NCI-H510A treated with DMSO at 0.1 percent for 48 hours (cell line): Measurements from ENCODE around the gene PARP2.
A peak's percentile ranks its signal among the peaks of the same experiment; 100 is the strongest.
"Not testable (repeated sequence)": the region's sequence is repeated elsewhere in the genome, so short reads cannot be mapped to it uniquely, and the experiment has no call there.

ENCODE experiments used
- DNase-seq: peaks from one replicate; lab custom pipeline; 2025; lab: John Stamatoyannopoulos, UW

The PARP2 gene

GRCh38 chr14:20343092-20343861 is at the start of gene PARP2:
Gene PARP2 (plus strand): TSS chr14:20343635. CDS start chr14:20343642, 7 bp downstream.
- peak; percentile 99 for DNase-seq

DNA sequence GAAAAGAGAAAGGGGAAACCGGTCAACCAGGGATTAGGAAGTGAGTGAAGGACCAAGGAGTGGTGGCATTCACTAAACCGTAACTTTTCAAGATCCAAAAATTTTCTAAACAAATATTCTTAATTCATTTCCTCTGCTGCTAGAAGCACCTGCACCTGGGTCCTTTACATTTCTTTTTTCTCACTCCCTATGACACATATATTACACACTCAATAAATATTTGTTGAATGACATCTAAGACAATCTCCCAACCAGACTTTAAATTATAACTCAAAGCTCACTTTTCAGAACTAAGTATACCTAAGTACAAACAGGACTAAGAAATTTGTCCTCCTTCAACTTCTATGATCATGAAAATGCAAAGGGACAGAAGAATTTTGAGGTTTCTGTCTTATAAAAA is 48.8 kb upstream of the PARP2 start:
- no peak for DNase-seq

DNA sequence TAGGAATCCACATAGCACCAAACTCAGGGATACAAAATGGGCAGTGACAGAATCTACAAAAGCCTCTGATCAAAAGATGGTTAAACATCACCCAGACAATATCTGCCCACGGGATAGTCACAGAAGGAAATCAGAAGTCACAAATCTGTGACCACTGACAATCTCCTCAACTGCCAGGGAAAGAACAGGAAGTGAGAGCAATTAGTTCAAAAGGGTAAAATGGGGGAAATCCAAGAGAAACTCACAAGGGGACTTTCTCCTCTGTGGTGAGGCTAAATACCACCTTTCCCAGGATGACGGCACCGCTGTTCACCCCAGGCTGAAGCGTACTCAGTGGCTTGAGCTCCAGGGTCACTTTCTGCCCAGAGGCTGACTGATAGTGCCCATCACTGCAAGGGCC is 48.4 kb upstream of the PARP2 start:
- DNase-seq, result no peak

DNA sequence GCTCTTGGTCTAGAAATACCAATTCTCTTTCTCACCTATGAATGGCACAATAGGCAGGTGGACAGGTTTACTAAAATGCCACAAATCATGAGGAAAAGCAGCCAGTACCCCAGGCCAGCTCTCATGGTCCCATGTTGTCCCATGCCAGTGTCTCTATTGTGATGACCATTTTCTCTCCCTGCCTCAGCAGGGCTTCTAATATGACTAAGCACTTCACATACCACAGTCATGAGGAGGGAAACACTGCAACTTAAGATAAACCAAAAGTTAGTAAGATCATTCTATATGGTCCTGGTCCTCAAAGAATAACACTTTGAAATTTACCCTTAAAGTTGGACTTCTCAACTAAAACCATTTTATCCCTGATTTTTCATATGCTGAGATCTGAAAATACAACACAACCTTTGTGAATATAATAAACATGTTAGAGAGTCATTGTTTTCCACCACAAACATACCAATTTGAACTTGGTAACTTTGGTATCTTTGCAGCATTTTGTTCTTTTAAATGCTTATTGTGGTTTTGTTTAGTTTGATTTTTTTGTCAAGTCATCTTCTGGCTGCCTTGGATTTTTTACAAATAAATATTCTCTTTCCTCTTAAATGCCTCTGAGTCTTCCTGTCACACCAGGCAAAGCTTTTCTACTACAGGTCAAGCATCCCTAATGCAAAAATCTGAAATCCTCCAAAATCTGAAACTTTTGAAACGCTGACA is 41.2 kb upstream of the PARP2 start:
- DNase-seq, result no peak

DNA sequence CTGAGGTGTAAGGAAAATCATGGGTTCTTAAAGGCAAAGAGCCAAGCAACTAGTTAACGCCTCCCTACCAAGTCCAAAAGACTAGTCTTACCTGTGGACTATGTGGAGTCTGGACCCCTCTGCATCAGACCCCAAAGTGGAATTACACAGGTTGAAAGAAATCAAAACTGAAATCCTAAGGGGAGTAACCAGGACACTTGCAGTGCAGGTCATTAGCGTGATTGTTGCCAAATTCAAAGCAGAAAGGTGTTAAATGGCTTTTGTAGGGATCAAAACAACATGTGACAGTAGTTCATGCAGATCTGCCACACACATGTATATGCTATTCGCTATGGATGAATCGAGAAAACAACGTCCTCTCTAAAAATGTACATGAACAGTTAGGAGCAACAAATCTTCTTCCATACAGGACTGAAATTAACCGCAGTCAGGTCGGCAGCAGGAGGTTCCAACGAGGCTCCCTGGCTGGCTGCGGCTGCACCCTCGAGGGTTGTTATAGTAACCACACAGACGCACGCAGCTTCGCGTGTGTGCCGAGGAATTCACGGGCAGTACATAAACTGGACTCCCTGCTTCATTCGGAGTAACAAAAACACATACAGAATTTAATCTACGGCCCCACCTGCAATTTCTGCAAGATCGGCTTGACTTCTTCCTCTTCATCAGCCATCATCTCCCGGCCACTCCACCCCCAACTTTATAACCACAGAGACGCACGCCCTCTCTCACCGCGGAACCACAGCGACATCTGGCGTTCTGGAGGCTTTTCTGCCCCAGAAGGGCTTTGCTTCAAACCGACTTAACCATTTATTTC is 38.0 kb upstream of the PARP2 start, which contains the start of gene TTC5:
TSS of gene TTC5 (minus strand) at position 687 of the 814 bp plus-strand sequence. CDS start at position 673, 14 bp downstream.
- DNase-seq, result peak; percentile 93

DNA sequence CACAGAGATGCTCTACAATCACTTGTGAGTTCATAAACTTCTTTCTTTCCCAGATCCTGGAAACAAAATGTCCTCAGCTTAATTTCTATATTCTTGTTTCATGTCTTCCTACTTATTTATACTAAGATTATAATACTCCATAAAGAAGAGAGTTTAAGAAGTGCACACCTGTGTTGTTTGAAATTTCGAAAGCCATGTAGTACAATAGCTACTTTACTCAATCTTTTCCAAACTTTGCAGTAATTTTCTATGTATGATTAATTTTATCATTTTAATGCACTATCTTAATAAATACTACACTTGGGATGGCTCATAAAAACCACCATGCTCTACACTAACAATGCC is 37.4 kb upstream of the PARP2 start:
- no peak for DNase-seq

DNA sequence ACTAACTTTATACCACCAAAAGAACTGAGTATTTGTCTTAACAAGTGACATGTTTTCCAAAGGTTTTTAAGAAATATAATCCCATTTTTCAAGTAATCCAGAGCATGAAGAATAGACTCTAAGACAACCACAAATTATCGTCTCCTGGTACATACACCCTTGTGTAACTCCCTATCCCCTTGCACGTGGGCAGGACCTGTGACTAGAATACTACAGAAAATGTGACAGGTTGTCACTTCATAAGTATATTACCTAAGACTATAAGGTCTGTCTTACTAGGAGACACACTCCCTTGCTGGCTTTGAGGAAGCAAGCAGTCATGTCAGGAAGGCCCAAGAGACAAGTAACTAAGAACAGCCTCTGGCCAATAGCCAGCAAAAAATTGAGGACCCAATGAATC is 29.4 kb upstream of the PARP2 start:
- no peak for DNase-seq

DNA sequence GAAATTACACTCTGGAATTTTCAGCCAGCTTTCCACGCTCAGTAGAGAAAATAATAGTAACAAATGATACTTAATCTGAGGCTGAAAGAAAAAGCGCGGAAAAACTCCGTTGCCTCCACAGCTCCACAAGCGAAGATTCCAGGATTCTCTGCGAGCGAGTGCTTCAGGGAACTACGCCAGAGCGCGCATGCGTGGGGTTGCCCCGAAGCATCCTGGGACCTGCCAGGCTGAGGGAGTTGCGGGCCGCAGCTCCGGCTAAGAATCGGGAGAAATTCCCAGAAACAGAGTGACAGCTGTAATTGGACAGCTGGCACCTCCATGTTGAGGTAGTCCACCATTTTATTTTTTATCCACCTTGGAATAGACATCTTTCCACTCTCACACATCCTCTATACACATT is 25.7 kb upstream of the PARP2 start:
- no peak for DNase-seq

- peak; percentile 81 for DNase-seq
Measured at GRCh38 chr14:20327005-20327869, 16.2 kb upstream of the PARP2 start.

GRCh38 chr14:20328705-20329104 is 14.7 kb upstream of the PARP2 start:
- no peak for DNase-seq

DNA sequence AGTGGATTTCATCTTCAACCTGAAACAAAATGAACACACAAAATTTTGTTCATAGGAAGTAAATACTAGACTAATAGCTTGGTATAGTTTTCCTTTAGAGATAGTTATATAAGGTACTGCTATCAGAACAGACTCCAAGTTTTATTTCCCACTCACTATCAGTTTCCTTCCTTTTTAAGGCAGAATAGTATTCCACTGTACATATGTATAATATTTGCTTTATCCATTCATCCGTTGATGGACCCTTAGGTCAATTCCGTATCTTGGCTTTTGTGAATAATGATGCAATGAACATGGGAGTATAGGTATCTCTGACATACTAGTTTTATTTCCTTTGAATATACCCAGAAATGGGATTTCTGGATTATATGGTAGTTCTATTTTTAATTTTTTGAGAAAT is 14.1 kb upstream of the PARP2 start:
- no peak for DNase-seq

- no peak for DNase-seq
Measured at GRCh38 chr14:20331053-20331613, 12.3 kb upstream of the PARP2 start.

DNA sequence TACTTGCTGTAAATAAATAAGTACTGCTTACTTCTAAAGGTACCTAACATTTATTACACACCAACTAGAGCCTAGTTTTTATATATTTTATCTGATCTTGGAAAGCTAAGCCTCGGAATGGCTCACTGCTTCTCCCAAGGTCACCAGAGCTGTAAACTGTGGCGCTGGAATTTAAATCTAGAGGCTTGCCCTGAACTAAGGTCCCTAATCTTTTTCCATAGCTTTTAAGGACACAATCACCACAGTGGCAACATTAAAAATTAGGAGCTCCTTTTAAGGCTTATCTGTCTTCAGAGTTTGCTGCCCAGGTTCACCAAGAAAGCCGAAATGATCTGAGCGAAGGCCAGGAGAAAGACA is 11.0 kb upstream of the PARP2 start:
- peak; percentile 48 for DNase-seq

DNA sequence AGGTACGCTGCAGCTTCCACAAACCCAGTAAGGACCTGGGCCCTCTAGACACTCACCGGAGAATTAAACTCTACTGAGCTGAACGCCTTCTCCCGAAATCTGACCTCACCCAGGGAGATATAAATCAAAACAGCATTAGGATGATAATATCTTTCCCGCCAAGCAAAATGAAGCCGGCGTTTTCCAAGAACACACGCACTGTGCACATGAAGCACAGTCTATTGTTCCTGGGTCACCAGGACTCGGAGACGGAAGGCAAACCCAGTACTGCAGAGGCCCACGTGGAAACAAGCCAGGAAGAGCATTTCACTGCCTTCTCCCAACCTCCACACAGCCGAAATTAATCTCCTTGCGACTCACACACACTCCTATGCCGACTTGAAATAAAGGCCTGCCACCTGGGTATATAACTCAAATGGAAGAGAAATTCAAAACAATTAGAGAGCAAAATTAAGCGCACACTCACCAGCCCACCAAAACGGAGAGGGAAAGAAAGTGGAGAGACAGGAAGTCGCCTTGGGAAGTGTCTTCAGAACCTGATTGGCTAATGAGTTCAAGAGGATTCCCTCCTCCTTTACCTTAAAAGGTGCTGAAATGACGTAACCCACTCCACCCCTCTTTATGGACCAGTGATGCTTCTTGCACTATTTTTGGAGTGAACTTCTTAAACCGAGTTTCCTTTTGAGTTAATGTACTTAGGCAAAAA is 10.5 kb upstream of the PARP2 start, which contains the start of gene CCNB1IP1:
TSS of gene CCNB1IP1 (minus strand) at position 492 of the 706 bp plus-strand sequence. CDS start 16,756 bp downstream, outside the sequence.
- peak; percentile 90 for DNase-seq

GRCh38 chr14:20333494-20333841 is 10.0 kb upstream of the PARP2 start:
- no peak for DNase-seq

DNA sequence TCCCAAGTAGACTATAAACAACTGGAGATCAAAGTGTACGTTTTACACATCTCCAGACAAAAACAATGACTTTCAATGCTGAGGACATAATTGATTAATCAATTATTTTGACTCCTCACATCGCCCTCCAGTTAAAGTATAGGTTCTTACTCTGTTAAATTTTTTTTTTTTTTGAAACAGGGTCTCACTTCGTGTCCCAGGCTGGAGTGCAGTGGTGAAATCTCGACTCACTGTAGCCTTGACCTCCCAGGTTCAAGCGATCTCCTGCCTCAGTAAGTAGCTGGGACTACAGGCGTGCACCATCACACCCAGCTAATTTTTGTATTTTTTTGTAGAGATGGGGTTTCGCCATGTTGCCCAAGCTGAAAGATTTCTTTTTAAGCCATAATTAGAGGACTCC is 9.4 kb upstream of the PARP2 start:
- no peak for DNase-seq

DNA sequence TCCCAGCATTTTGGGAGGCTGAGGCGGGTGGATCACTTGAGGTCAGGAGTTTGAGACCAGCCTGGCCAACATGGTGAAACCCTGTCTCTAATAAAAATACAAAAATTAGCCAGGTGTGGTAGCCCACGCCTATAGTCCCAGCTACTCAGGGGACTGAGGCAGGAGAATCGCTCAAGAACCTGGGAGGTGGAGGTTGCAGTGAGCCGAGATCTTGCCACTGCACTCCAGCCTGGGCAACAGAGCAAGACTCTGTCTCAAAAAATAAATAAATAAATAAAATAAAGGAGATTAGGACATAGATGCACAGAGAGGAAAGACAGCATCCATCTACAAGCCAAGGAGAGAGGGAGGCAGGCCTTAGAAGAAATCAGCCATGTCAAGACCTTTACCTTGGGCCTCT is 2.4 kb upstream of the PARP2 start:
- not testable (repeated sequence) for DNase-seq

GRCh38 chr14:20341646-20342045 is 1.8 kb upstream of the PARP2 start:
- DNase-seq, result peak; percentile 11

- DNase-seq, result no peak
Measured at GRCh38 chr14:20343862-20344220, 406 bp downstream of the PARP2 start.

DNA sequence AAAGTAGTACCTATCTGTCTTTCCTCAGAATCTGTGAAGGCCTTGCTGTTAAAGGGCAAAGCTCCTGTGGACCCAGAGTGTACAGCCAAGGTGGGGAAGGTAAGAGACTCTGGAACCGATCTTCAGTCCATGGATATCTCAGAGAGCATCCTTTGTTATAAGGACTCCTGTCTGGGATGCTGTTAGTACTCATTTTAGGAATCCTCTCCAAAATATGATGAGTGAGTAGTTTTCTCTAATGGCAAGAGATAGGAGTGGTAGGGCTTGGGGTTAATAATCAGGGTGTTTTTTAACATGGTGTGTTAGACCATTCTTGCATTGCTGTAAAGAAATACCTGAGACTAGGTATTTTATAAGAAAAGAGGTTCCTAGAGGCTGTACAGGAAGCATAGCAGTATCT is 1.9 kb downstream of the PARP2 start:
- DNase-seq, result no peak

DNA sequence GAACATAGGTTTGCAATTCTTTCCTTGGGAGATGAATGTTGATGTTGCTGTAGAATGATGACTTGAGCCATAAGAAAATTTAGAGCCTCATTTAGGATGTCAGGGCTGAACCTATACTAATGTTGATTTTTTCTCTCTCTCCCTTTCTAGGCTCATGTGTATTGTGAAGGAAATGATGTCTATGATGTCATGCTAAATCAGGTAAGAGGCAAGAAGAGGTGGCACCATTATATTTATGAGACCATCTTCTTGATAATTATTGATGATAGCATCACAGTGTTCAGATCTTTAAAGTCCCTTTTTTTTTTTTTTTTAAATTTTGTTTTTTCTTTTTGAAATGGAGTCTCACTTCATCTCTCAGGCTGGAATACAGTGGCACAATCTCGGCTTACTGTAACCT is 3.3 kb downstream of the PARP2 start:
- no peak for DNase-seq
